ENCODE measurements around the gene DIPK1C. TPM values are rescaled to one million over a fixed set of nuclear protein-coding genes. Genes with fewer than 3 reads are reported as not detected.

The DIPK1C gene
- total and polyA plus RNA-seq, 2 donors (not counting 1 experiment from before 2014, with no cell fraction given): not detected

DNA sequence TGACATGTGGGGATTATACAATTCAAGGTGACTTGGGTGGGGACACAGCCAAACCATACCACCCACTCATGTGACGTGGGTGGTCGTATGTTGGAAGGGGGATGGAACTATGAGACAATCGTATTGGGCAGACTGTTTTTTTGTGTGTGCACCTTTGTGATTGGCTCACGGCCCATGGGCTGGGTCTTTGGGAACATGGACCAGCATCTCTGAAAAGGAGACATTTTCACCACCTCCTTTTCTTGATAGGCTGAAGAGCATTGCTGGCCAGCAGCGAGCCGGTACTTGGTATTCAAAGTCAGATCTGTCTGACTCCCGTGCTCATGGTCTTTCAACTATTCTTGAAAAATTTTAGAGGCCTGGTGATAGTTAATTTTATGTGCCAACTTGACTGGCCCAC is 62.1 kb downstream of the DIPK1C start:
- Histone ChIP-seq H3K4me2 (replicated peaks; ENCODE audit: low read depth, low read length, poor library complexity, severe bottlenecking) (no peak overlapping the region), H3K4me3 (ENCODE audit: control extremely low read depth in 1 of 5, extremely low read depth in 1 of 5, insufficient read depth in 1 of 5, low read depth in 2 of 5, low read length in 4 of 5) (no peak overlapping the region), H3K27ac (ENCODE audit: low read length in 2 of 2) (no peak overlapping the region), H3K9me3 (ENCODE audit: control extremely low read depth in 1 of 3, control insufficient read depth in 2 of 3, insufficient read depth in 1 of 3, low read length in 2 of 3) (no peaks in the 10 kb centered on the region), H3K79me2 (ENCODE audit: control insufficient read depth, insufficient read depth, low read length) (no peaks in the 10 kb centered on the region), H3K36me3 (replicated peaks in 1 of 2; ENCODE audit: control extremely low read depth in 1 of 2, control insufficient read depth in 1 of 2, extremely low read depth in 1 of 2, insufficient read depth in 2 of 2, low read length in 1 of 2) (no peaks in the 10 kb centered on the region), H3K9ac (ENCODE audit: low read length) (no peak overlapping the region), H2AFZ (ENCODE audit: insufficient read depth, low read depth, low read length, poor library complexity, severe bottlenecking) (no peak overlapping the region), H4K20me1 (ENCODE audit: control insufficient read depth, insufficient read depth, low read length, poor library complexity, severe bottlenecking) (no peaks in the 10 kb centered on the region), H3K4me1 (ENCODE audit: control insufficient read depth in 2 of 2, insufficient read depth in 2 of 2, low read length in 2 of 2) (no peaks in the 10 kb centered on the region), H3K27me3 (replicated peaks in 1 of 4; ENCODE audit: control extremely low read depth in 1 of 4, control insufficient read depth in 3 of 4, insufficient read depth in 4 of 4, low read length in 3 of 4) (peaks cover 0 to 13% (median 2%) of the 10 kb centered on the region in 4 experiments)
- ATAC-seq (ENCODE audit: low read depth): no peak
- peaks cover 43% of the 10 kb centered on the region for H3K27me3 Mint-ChIP-seq
- no peak for DNase-seq
- 92% methylated on average over 5 of the region's 7 CpGs for WGBS (ENCODE audit: insufficient coverage)
- no peak overlapping the region for H3K4me3 Mint-ChIP-seq
- CTCF ChIA-PET: no interaction called here
- TF ChIP-seq EZH2 (IDR thresholded peaks at IDR 0.05; ENCODE audit: borderline replicate concordance, insufficient read depth, low read depth, low read length, poor library complexity, severe bottlenecking): no peak
- TF ChIP-seq, protein P1, sequence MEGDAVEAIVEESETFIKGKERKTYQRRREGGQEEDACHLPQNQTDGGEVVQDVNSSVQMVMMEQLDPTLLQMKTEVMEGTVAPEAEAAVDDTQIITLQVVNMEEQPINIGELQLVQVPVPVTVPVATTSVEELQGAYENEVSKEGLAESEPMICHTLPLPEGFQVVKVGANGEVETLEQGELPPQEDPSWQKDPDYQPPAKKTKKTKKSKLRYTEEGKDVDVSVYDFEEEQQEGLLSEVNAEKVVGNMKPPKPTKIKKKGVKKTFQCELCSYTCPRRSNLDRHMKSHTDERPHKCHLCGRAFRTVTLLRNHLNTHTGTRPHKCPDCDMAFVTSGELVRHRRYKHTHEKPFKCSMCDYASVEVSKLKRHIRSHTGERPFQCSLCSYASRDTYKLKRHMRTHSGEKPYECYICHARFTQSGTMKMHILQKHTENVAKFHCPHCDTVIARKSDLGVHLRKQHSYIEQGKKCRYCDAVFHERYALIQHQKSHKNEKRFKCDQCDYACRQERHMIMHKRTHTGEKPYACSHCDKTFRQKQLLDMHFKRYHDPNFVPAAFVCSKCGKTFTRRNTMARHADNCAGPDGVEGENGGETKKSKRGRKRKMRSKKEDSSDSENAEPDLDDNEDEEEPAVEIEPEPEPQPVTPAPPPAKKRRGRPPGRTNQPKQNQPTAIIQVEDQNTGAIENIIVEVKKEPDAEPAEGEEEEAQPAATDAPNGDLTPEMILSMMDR (IDR thresholded peaks at IDR 0.05): no peak
- no peaks in the 10 kb centered on the region for H3K9me3 Mint-ChIP-seq (ENCODE audit: insufficient read depth)
- H3K27ac Mint-ChIP-seq: no peak overlapping the region
- H3K4me1 Mint-ChIP-seq: peaks cover 3% of the 10 kb centered on the region
- POLR2A ChIA-PET: no interaction called here
- intact Hi-C loops (cut with micrococcal nuclease): no loop called here

DNA sequence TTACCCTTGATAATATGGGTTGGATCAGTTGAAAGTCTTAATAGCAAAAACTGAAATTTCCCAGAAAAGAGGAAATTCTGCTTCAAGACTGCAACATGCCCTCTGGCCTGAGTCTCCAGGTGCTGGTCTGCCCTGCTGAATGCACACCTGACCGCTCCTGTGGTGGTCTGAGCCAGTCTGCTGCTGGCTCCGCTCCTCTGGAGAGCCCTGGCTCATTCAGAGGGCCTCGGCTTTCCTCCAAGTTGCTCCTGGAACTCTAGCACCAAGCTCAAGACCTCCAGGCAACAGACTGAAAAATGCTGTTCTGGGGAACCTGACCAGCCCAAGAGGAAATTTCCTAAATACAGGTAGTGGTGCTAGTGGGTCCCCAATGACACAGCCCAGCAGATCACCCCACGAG is 64.8 kb downstream of the DIPK1C start:
- DNase-seq (no peak), ATAC-seq (ENCODE audit: low read depth) (no peak)
- no peak overlapping the region for H3K27ac Mint-ChIP-seq
- Histone ChIP-seq H3K9me3 (ENCODE audit: control extremely low read depth in 1 of 3, control insufficient read depth in 2 of 3, insufficient read depth in 1 of 3, low read length in 2 of 3) (no peaks in the 10 kb centered on the region), H3K4me1 (ENCODE audit: control insufficient read depth in 2 of 2, insufficient read depth in 2 of 2, low read length in 2 of 2) (no peaks in the 10 kb centered on the region), H4K20me1 (ENCODE audit: control insufficient read depth, insufficient read depth, low read length, poor library complexity, severe bottlenecking) (no peaks in the 10 kb centered on the region), H3K79me2 (ENCODE audit: control insufficient read depth, insufficient read depth, low read length) (no peaks in the 10 kb centered on the region), H2AFZ (ENCODE audit: insufficient read depth, low read depth, low read length, poor library complexity, severe bottlenecking) (no peak overlapping the region), H3K27ac (ENCODE audit: low read length in 2 of 2) (no peak overlapping the region), H3K36me3 (replicated peaks in 1 of 2; ENCODE audit: control extremely low read depth in 1 of 2, control insufficient read depth in 1 of 2, extremely low read depth in 1 of 2, insufficient read depth in 2 of 2, low read length in 1 of 2) (no peaks in the 10 kb centered on the region), H3K9ac (ENCODE audit: low read length) (no peak overlapping the region), H3K4me3 (ENCODE audit: control extremely low read depth in 1 of 5, extremely low read depth in 1 of 5, insufficient read depth in 1 of 5, low read depth in 2 of 5, low read length in 4 of 5) (no peak overlapping the region), H3K4me2 (replicated peaks; ENCODE audit: low read depth, low read length, poor library complexity, severe bottlenecking) (no peak overlapping the region), H3K27me3 (replicated peaks in 1 of 4; ENCODE audit: control extremely low read depth in 1 of 4, control insufficient read depth in 3 of 4, insufficient read depth in 4 of 4, low read length in 3 of 4) (peaks cover 0 to under 1% (median 0%) of the 10 kb centered on the region in 4 experiments)
- H3K4me1 Mint-ChIP-seq: no peaks in the 10 kb centered on the region
- ChIA-PET POLR2A (interaction anchor here (0.6 kb wide), 1 partner anchor 1651 kb away, joined by 3 read pairs; no protein-coding TSS in a partner anchor), CTCF (no interaction called here)
- no peak overlapping the region for H3K4me3 Mint-ChIP-seq
- peaks cover 36% of the 10 kb centered on the region for H3K27me3 Mint-ChIP-seq
- no peaks in the 10 kb centered on the region for H3K9me3 Mint-ChIP-seq (ENCODE audit: insufficient read depth)
- TF ChIP-seq EZH2 (IDR thresholded peaks at IDR 0.05; ENCODE audit: borderline replicate concordance, insufficient read depth, low read depth, low read length, poor library complexity, severe bottlenecking): no peak
- TF ChIP-seq, protein P1 (IDR thresholded peaks at IDR 0.05): no peak
- intact Hi-C loops (cut with micrococcal nuclease): no loop called here
- 87% methylated on average over 3 of the region's 4 CpGs for WGBS (ENCODE audit: insufficient coverage)

Measured in B cell (primary cell).